ENCODE measurements around the gene MISP.

DNA sequence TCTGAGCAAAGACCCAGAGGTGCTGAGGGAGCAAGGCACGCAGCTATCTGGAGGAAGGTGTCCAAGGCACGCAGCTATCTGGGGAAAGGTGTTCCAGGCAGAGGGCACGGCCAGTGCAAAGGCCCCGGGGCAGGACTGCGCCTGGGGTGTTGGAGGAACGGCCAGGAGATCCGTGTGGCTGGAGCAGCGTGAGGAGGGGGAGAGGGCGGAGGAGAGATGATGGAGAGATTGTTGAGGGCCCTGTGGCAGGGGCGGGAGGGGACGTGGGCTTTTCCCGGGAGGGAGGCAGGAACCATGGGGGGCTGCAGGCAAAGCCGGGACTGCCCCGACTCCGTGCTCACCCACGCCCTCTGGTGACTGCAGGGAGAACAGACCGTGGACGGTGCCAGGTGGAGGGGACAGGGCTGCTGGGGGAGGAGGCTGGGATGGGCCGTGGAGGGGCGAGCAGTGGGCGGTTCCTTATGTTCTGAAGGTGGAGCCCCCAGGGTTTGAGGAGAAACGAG, 13.3 kb upstream of the MISP start:
- TF ChIP-seq, protein P1, sequence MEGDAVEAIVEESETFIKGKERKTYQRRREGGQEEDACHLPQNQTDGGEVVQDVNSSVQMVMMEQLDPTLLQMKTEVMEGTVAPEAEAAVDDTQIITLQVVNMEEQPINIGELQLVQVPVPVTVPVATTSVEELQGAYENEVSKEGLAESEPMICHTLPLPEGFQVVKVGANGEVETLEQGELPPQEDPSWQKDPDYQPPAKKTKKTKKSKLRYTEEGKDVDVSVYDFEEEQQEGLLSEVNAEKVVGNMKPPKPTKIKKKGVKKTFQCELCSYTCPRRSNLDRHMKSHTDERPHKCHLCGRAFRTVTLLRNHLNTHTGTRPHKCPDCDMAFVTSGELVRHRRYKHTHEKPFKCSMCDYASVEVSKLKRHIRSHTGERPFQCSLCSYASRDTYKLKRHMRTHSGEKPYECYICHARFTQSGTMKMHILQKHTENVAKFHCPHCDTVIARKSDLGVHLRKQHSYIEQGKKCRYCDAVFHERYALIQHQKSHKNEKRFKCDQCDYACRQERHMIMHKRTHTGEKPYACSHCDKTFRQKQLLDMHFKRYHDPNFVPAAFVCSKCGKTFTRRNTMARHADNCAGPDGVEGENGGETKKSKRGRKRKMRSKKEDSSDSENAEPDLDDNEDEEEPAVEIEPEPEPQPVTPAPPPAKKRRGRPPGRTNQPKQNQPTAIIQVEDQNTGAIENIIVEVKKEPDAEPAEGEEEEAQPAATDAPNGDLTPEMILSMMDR (CRISPR knock-in tag; IDR thresholded peaks at IDR 0.05), result peak; percentile 90
- TF ChIP-seq ESRRA (CRISPR knock-in tag; IDR thresholded peaks at IDR 0.05; ENCODE audit: low read depth) (no peak), TAF1 (CRISPR knock-in tag; IDR thresholded peaks at IDR 0.05) (no peak), ZNF24 (IDR thresholded peaks at IDR 0.05) (no peak), U2AF1 (optimal IDR thresholded peaks at IDR 0.05; ENCODE audit: low read depth, low read length) (no peak), SP1 (IDR thresholded peaks at IDR 0.05) (no peak), SP1 (CRISPR knock-in tag; IDR thresholded peaks at IDR 0.05) (peak; percentile 46; the same call in 1 of the 2 replicates), TAF15 (IDR thresholded peaks at IDR 0.05; ENCODE audit: low read depth, low read length, poor library complexity, severe bottlenecking) (no peak), ZNF850 (CRISPR knock-in tag; conservative IDR thresholded peaks at IDR 0.05) (0 out of 2 replicates have a peak, but pooled peaks have one; percentile 65), SIN3B (IDR thresholded peaks at IDR 0.05; ENCODE audit: low read length) (no peak), EZH2 (conservative IDR thresholded peaks at IDR 0.05; ENCODE audit: low read depth, low read length) (no peak)
- TF ChIP-seq, protein P2, sequence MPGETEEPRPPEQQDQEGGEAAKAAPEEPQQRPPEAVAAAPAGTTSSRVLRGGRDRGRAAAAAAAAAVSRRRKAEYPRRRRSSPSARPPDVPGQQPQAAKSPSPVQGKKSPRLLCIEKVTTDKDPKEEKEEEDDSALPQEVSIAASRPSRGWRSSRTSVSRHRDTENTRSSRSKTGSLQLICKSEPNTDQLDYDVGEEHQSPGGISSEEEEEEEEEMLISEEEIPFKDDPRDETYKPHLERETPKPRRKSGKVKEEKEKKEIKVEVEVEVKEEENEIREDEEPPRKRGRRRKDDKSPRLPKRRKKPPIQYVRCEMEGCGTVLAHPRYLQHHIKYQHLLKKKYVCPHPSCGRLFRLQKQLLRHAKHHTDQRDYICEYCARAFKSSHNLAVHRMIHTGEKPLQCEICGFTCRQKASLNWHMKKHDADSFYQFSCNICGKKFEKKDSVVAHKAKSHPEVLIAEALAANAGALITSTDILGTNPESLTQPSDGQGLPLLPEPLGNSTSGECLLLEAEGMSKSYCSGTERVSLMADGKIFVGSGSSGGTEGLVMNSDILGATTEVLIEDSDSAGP (CRISPR knock-in tag; IDR thresholded peaks at IDR 0.05; ENCODE audit: borderline replicate concordance), result no peak
- TF ChIP-seq, protein P3, sequence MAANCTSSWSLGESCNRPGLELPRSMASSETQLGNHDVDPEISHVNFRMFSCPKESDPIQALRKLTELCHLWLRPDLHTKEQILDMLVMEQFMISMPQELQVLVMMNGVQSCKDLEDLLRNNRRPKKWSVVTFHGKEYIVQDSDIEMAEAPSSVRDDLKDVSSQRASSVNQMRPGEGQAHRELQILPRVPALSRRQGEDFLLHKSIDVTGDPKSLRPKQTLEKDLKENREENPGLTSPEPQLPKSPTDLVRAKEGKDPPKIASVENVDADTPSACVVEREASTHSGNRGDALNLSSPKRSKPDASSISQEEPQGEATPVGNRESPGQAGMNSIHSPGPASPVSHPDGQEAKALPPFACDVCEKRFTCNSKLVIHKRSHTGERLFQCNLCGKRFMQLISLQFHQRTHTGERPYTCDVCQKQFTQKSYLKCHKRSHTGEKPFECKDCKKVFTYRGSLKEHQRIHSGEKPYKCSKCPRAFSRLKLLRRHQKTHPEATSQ (CRISPR knock-in tag; IDR thresholded peaks at IDR 0.05; ENCODE audit: borderline replicate concordance), result no peak
- TF ChIP-seq, protein P4, sequence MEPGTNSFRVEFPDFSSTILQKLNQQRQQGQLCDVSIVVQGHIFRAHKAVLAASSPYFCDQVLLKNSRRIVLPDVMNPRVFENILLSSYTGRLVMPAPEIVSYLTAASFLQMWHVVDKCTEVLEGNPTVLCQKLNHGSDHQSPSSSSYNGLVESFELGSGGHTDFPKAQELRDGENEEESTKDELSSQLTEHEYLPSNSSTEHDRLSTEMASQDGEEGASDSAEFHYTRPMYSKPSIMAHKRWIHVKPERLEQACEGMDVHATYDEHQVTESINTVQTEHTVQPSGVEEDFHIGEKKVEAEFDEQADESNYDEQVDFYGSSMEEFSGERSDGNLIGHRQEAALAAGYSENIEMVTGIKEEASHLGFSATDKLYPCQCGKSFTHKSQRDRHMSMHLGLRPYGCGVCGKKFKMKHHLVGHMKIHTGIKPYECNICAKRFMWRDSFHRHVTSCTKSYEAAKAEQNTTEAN (CRISPR knock-in tag; conservative IDR thresholded peaks at IDR 0.05), result no peak
- TF ChIP-seq, protein P5, sequence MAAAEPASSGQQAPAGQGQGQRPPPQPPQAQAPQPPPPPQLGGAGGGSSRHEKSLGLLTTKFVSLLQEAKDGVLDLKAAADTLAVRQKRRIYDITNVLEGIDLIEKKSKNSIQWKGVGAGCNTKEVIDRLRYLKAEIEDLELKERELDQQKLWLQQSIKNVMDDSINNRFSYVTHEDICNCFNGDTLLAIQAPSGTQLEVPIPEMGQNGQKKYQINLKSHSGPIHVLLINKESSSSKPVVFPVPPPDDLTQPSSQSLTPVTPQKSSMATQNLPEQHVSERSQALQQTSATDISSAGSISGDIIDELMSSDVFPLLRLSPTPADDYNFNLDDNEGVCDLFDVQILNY (CRISPR knock-in tag; conservative IDR thresholded peaks at IDR 0.05), result no peak

Data from HepG2 (cell line).